Measurements from ENCODE around the gene ZNF276. TPM values are rescaled to one million over a fixed set of nuclear protein-coding genes. Genes with fewer than 3 reads are reported as not detected.
"Not testable (repeated sequence)": the region's sequence is repeated elsewhere in the genome, so short reads cannot be mapped to it uniquely, and the experiment has no call there.

Gene ZNF276
- total and polyA plus RNA-seq, 11 donors: 9.4 to 19.9 (median 12.7) TPM

DNA sequence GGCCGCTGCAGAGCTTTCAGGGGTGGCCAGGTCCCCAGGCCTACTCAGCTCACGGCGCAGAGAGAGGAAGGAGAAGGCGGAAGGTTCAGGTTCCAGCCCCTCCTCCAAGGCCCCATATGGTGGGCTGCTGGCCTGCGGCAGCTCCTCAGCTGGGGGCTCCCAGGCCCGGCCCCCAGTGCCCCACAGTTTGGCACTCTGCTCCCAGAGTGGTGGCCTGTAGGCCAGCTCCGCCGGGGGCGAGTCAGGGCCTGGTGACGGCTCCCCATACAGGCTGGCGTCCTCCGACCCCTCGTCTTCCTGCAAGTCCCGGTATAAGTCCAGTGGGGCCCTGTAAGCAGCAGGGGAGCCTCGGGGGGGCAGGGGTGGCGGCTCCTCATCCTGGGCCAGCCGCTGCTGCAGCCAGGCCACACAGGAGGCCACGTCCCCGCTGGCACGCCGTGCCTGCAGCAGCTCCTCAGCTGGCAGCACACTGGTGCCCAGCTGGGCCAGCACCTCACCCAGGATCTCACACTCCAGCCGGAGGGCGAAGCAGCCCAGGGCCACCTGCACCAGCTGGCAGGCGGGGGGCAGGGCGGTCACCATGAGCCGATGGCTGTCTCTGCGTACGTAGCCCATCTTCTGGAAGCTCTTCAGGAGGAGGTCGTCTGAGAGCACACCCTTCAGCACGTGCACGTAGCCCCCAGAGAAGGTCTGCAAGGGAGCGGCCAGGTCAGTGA is 23.6 kb upstream of the ZNF276 start:
- TF ChIP-seq, protein P1, sequence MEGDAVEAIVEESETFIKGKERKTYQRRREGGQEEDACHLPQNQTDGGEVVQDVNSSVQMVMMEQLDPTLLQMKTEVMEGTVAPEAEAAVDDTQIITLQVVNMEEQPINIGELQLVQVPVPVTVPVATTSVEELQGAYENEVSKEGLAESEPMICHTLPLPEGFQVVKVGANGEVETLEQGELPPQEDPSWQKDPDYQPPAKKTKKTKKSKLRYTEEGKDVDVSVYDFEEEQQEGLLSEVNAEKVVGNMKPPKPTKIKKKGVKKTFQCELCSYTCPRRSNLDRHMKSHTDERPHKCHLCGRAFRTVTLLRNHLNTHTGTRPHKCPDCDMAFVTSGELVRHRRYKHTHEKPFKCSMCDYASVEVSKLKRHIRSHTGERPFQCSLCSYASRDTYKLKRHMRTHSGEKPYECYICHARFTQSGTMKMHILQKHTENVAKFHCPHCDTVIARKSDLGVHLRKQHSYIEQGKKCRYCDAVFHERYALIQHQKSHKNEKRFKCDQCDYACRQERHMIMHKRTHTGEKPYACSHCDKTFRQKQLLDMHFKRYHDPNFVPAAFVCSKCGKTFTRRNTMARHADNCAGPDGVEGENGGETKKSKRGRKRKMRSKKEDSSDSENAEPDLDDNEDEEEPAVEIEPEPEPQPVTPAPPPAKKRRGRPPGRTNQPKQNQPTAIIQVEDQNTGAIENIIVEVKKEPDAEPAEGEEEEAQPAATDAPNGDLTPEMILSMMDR (IDR thresholded peaks at IDR 0.05): no peak
- no peak for TF ChIP-seq POLR2A (IDR thresholded peaks at IDR 0.05)
- Histone ChIP-seq H3K27ac (no peak overlapping the region), H3K27me3 (no peaks in the 10 kb centered on the region), H3K36me3 (peaks cover 0 to 42% (median 21%) of the 10 kb centered on the region in 9 donors), H3K9me3 (no peaks in the 10 kb centered on the region), H3K4me1 (peaks cover 6 to 27% (median 21%) of the 10 kb centered on the region in 12 donors), H3K4me3 (no peak overlapping the region)
- intact Hi-C loops (cut with DNase I): no loop called here
- ATAC-seq (no peak), DNase-seq (peak in 1 of 5 donors; percentile 29)
- WGBS, 4 donors: 84 to 92% (median 87%) methylated on average over 8 to 32 of the region's 32 CpGs

DNA sequence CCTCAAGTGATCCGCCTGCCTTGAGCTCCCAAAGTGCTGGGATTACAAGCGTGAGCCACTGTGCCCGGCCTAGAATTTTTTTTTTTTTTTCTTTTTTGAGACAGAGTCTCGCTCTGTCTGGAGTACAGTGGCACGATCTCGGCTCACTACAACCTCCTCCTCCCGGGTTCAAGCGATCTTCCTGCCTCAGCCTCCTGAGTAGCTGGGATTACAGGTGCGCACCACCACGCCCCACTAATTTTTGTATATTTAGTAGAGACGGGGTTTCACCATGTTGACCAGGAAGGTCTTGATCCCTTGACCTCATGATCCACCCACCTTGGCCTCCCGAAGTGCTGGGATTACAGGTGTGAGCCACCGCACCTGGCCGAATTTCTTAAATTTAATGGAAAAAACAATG is 22.6 kb upstream of the ZNF276 start:
- ATAC-seq; H3K9me3 ChIP-seq; intact Hi-C loops (cut with DNase I); H3K27ac ChIP-seq; H3K4me3 ChIP-seq; H3K27me3 ChIP-seq; DNase-seq: not testable (repeated sequence)
- WGBS, 4 donors: 95 to 98% (median 96%) methylated on average over 14 of the region's 14 CpGs
- peaks cover 0 to 34% (median 11%) of the 10 kb centered on the region in 9 donors for H3K36me3 ChIP-seq
- peaks cover 6 to 27% (median 21%) of the 10 kb centered on the region in 12 donors for H3K4me1 ChIP-seq

DNA sequence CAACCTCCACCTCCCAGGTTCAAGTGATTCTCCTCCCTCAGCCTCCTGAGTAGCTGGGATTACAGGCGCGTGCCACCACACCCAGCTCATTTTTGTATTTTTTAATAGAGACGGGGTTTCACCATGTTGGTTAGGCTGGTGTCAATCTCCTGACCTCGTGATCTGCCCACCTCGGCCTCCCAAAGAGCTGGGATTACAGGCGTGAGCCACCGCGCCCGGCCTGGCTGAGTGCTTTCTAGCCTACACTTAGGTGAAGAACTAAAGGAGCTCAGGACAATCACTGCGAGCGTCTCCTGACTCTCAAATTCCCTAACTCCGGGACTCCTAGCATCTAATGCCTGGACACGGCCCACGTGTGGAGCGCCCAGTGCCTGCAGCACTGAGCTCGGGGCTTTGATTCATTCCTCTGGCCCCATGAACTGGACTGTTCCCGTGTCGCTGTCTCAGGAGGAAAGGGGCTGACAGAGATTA is 21.7 kb upstream of the ZNF276 start:
- H3K9me3 ChIP-seq, H3K27me3 ChIP-seq, DNase-seq, ATAC-seq: not testable (repeated sequence)
- Histone ChIP-seq H3K4me1 (peaks cover 6 to 27% (median 21%) of the 10 kb centered on the region in 12 donors), H3K27ac (peak overlapping the region in 9 of 12 donors; percentile 31 to 89 (median 74)), H3K4me3 (peak overlapping the region in 9 of 12 donors; percentile 63 to 89 (median 73)), H3K36me3 (peaks cover 0 to 24% (median 4%) of the 10 kb centered on the region in 9 donors)
- intact Hi-C loops (cut with DNase I): loop anchor here in 7 of 10 donors (2.0 to 10.0 kb wide), 9 partner anchors 21 to 173 kb away; partner anchors contain the start of genes VPS9D1 (in 2 of the 7), ZNF276 (in 2 of the 7), CHMP1A (in 1 of the 7) and SPATA33 (in 1 of the 7)
- WGBS, 4 donors: 54 to 67% (median 59%) methylated on average over 15 to 18 of the region's 18 CpGs

DNA sequence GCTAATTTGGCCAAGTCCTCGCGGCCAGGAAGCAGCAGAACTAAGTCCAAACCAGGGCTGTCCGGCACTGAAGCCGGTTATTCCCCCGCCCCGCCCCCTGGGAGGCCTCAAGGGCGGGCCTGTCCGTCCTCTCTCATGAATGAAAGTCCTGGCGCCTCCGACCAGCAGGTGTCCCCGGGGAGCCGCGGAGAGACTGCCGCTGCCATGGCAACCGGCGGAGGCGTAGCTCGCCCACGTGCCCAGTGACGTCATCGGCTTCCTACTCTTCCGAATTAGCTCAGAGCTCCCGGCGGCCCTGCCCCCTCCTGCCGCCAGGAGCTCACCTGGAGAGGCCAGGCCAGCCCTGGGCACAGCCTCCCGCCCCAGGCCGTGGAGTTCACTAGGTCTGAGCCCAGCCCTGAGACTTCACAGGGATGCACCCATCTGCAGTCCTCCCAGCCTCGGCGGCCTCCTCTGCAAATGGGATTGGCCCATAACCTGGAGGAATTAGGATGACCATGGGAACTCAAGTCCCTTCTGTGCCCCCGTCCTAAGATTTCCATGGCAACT is 21.2 kb upstream of the ZNF276 start:
- intact Hi-C loops (cut with DNase I): loop anchor here in 7 of 10 donors (2.0 to 10.0 kb wide), 9 partner anchors 21 to 172 kb away; partner anchors contain the start of genes VPS9D1 (in 2 of the 7), ZNF276 (in 2 of the 7), CHMP1A (in 1 of the 7) and SPATA33 (in 1 of the 7)
- peak in 1 of 2 donors; percentile 43 for TF ChIP-seq POLR2A (IDR thresholded peaks at IDR 0.05)
- TF ChIP-seq, protein P1 (IDR thresholded peaks at IDR 0.05): peak; percentile 55 to 84 (median 64)
- DNase-seq: peak; percentile 99
- Histone ChIP-seq H3K36me3 (peaks cover 0 to 19% (median 1%) of the 10 kb centered on the region in 9 donors), H3K27ac (peak overlapping the region in 11 of 12 donors; percentile 26 to 89 (median 74)), H3K27me3 (no peaks in the 10 kb centered on the region), H3K4me3 (peak overlapping the region in 11 of 12 donors; percentile 52 to 89 (median 70)), H3K4me1 (peaks cover 6 to 27% (median 21%) of the 10 kb centered on the region in 12 donors), H3K9me3 (no peaks in the 10 kb centered on the region)
- 0 to 2% (median 1%) methylated on average over 13 to 30 of the region's 30 CpGs for WGBS, 4 donors
- peak; percentile 76 to 93 (median 80) for ATAC-seq

All from heart left ventricle (tissue), 16 donors.